Measurements from ENCODE around the gene USP5.

GRCh38 chr12:6829536-6830220 is 22.3 kb upstream of the USP5 start:
- TF ChIP-seq CTCF (IDR thresholded peaks at IDR 0.05): no peak
- TF ChIP-seq POLR2A (IDR thresholded peaks at IDR 0.05): no peak

Data from testis (tissue), 2 donors.